Neuronal stem cell (in vitro differentiated cells): Measurements from ENCODE around the gene ABHD14A. TPM values are rescaled to one million over a fixed set of nuclear protein-coding genes. Genes with fewer than 3 reads are reported as not detected.
A peak's percentile ranks its signal among the peaks of the same experiment; 100 is the strongest.

Experiments
- DNase-seq: peaks from one replicate; pipeline ENCODE4 v3.0.0-alpha.2; 2013; ENCODE audit warnings: low spot score
- H2AFZ ChIP-seq: one replicate; pipeline ENCODE4 v1.6.1; 2013; ENCODE audit warnings: mild to moderate bottlenecking, low read length, inconsistent platforms
- H2AK5ac ChIP-seq: 2 replicates; pipeline ENCODE4 v1.6.1; 2013; ENCODE audit warnings: low read depth, mild to moderate bottlenecking, inconsistent platforms, low read length, moderate library complexity, mixed read lengths
- H2BK120ac ChIP-seq: 2 replicates; pipeline ENCODE4 v1.6.1; 2013; ENCODE audit warnings: low read depth, mild to moderate bottlenecking, inconsistent platforms, low read length, moderate library complexity, mixed read lengths
- H2BK12ac ChIP-seq: one replicate; pipeline ENCODE4 v1.6.1; 2013; ENCODE audit warnings: low read length, inconsistent platforms
- H2BK15ac ChIP-seq: 2 replicates; pipeline ENCODE4 v1.6.1; 2013; ENCODE audit warnings: mild to moderate bottlenecking, low read length, inconsistent platforms, mixed read lengths
- H2BK5ac ChIP-seq: one replicate; pipeline ENCODE4 v1.6.1; 2013; ENCODE audit warnings: inconsistent platforms, mild to moderate bottlenecking, low read length, moderate library complexity
- H3K14ac ChIP-seq: one replicate; pipeline ENCODE4 v1.6.1; 2013; ENCODE audit warnings: low read length, inconsistent platforms
- H3K18ac ChIP-seq: 2 replicates; pipeline ENCODE4 v1.6.1; 2013; ENCODE audit warnings: low read length, inconsistent platforms
- H3K23ac ChIP-seq: 2 replicates; pipeline ENCODE4 v1.6.1; 2013; ENCODE audit warnings: low read depth, mild to moderate bottlenecking, mixed read lengths, low read length, inconsistent platforms; ENCODE audit not compliant: poor library complexity
- H3K27ac ChIP-seq: replicated peaks from 3 replicates; pipeline ENCODE4 v1.5.1; 2013; ENCODE audit warnings: low read length, inconsistent platforms
- H3K27me3 ChIP-seq, 3 experiments: 2 replicates each; pipeline ENCODE4 v1.6.1; 2013; ENCODE audit warnings: low read length in 3 of 3, mild to moderate bottlenecking in 2 of 3, inconsistent platforms in 1 of 3, low read depth in 1 of 3, mixed read lengths in 1 of 3, moderate library complexity in 1 of 3; ENCODE audit not compliant: control insufficient read depth in 3 of 3, insufficient read depth in 3 of 3
- H3K36me3 ChIP-seq, 2 donors: replicated peaks in 1 of 2; 2 replicates each; pipeline ENCODE4 v1.6.1; 2013; ENCODE audit warnings: low read length in 2 of 2; ENCODE audit not compliant: control insufficient read depth in 2 of 2, insufficient read depth in 2 of 2
- H3K4ac ChIP-seq: 2 replicates; pipeline ENCODE4 v1.6.1; 2013; ENCODE audit warnings: inconsistent platforms, mild to moderate bottlenecking, low read length, moderate library complexity
- H3K4me1 ChIP-seq, 2 donors: 1 replicate in 1 of 2; 2 replicates in 1 of 2; pipeline ENCODE4 v1.6.1; 2013; ENCODE audit warnings: low read length in 2 of 2, low read depth in 1 of 2; ENCODE audit not compliant: control insufficient read depth in 2 of 2, insufficient read depth in 1 of 2
- H3K4me2 ChIP-seq: one replicate; pipeline ENCODE4 v1.6.1; 2013; ENCODE audit warnings: mild to moderate bottlenecking, low read length, inconsistent platforms; ENCODE audit not compliant: insufficient read depth, poor library complexity, severe bottlenecking
- H3K4me3 ChIP-seq, 2 donors: 2 replicates each; pipeline ENCODE4 v1.5.1; 2013; ENCODE audit warnings: low read length in 2 of 2, mild to moderate bottlenecking in 2 of 2, inconsistent platforms in 1 of 2, moderate library complexity in 1 of 2
- H3K79me1 ChIP-seq: one replicate; pipeline ENCODE4 v1.6.1; 2013; ENCODE audit warnings: low read depth, mild to moderate bottlenecking, inconsistent platforms, low read length, moderate library complexity
- H3K9ac ChIP-seq: one replicate; pipeline ENCODE4 v1.6.1; 2013; ENCODE audit warnings: mild to moderate bottlenecking, low read depth, low read length, inconsistent platforms; ENCODE audit not compliant: poor library complexity
- H3K9me3 ChIP-seq, 2 donors: replicated peaks in 1 of 2; 2 replicates each; pipeline versions ENCODE3 to v1.6.1; 2013; ENCODE audit warnings: low read length in 2 of 2, mild to moderate bottlenecking in 2 of 2, inconsistent platforms in 1 of 2, low read depth in 1 of 2, mixed read lengths in 1 of 2, moderate library complexity in 1 of 2; ENCODE audit not compliant: control insufficient read depth in 2 of 2, insufficient read depth in 1 of 2
- H4K8ac ChIP-seq: one replicate; pipeline ENCODE4 v1.6.1; 2013; ENCODE audit warnings: low read depth, mild to moderate bottlenecking, inconsistent platforms, low read length, moderate library complexity
- H4K91ac ChIP-seq: one replicate; pipeline ENCODE4 v1.6.1; 2013; ENCODE audit warnings: low read length, low read depth, mild to moderate bottlenecking, inconsistent platforms; ENCODE audit not compliant: poor library complexity
- WGBS, 2 donors: extraction: QIAGEN DNeasy Blood & Tissue Kit; methylation state at CpG; one replicate each; pipeline ENCODE4 v1.1.7; 2013; ENCODE audit warnings: missing lambda C conversion rate in 2 of 2, mixed read lengths in 1 of 2; ENCODE audit not compliant: insufficient read length in 2 of 2, insufficient replicate concordance in 1 of 2; ENCODE audit errors: extremely low coverage in 2 of 2; 5-methylcytosine and 5-hydroxymethylcytosine counted together
- small RNA-seq: library from polyadenylated mRNA; stranded (forward); fragments of <200 nt; extraction: miRNeasy Mini kit (QIAGEN cat#:217004); gene quantifications from one replicate; pipeline ENCODE3, GENCODE V24; 2013; ENCODE audit not compliant: insufficient read depth

The ABHD14A gene

DNA sequence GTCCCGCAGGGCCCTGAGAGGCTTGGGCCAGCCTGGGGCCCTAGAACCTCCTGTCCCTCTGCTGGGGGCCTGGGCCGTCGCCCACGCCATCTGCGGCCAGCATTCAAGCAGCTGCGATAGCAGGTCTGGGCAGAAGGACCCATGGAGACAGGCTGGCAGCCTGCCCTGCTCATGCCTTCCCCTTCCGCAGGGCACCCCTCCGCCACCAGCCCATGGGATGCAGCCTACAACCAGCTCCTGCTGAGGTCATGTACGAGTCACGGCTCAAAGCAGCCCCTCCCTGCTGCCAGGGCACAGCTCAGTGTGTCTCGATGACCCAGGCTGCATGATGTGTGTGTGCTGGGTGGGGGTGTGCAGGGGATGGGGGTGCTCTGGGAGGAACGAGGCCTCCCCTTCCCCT is 53.7 kb downstream of the ABHD14A start:
- Histone ChIP-seq H3K4me1 (peaks cover 20 to 26% of the 10 kb centered on the region in 2 donors), H3K27ac (no peak overlapping the region), H3K36me3 (no peaks in the 10 kb centered on the region), H3K9ac (peak overlapping the region; percentile 70), H3K23ac (peak overlapping the region; percentile 57), H4K8ac (no peak overlapping the region), H3K79me1 (no peaks in the 10 kb centered on the region), H3K4me2 (no peak overlapping the region), H2BK120ac (no peak overlapping the region), H3K4ac (peak overlapping the region; percentile 39), H2BK5ac (no peak overlapping the region), H3K4me3 (no peak overlapping the region), H2BK12ac (peak overlapping the region; percentile 93), H2AFZ (no peak overlapping the region), H4K91ac (no peak overlapping the region), H3K9me3 (no peaks in the 10 kb centered on the region), H3K18ac (peak overlapping the region; percentile 79), H2AK5ac (peak overlapping the region; percentile 95), H3K27me3 (peaks cover 0 to 12% (median 0%) of the 10 kb centered on the region in 3 experiments), H3K14ac (peak overlapping the region; percentile 1), H2BK15ac (no peak overlapping the region)
- DNase-seq: no peak
- WGBS, 2 donors: no CpG with 5 or more reads among the region's 12 CpGs

DNA sequence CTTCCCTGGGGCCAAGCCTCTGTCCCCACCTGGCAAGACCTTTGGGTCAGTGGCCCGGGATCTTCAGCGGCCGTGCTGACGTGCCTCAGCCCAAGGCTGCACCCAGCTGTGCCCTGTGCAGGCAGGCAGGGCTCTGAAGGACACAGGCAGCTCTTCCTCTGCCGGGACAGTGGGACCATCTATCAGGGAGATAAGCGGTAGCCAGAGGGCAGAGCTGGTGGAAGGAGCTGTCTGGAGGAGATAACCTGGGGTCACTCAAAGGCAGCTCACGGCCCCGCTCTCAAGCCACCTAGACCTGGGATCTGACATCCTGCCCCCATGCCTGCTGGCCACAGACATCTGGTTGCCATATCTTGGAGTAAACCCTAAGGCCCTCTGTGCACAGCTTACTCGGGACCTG is 54.2 kb downstream of the ABHD14A start:
- H3K79me1 ChIP-seq: no peaks in the 10 kb centered on the region
- H3K4ac ChIP-seq: no peak overlapping the region
- peaks cover 15 to 24% of the 10 kb centered on the region in 2 donors for H3K4me1 ChIP-seq
- peak overlapping the region; percentile 38 for H3K18ac ChIP-seq
- no peak overlapping the region for H4K8ac ChIP-seq
- H2BK120ac ChIP-seq: peak overlapping the region; percentile 23
- H2BK5ac ChIP-seq: no peak overlapping the region
- H2AFZ ChIP-seq: no peak overlapping the region
- H3K4me2 ChIP-seq: no peak overlapping the region
- no peak overlapping the region for H4K91ac ChIP-seq
- H3K4me3 ChIP-seq: no peak overlapping the region
- H3K23ac ChIP-seq: no peak overlapping the region
- H3K36me3 ChIP-seq: no peaks in the 10 kb centered on the region
- no peak for DNase-seq
- no peaks in the 10 kb centered on the region for H3K9me3 ChIP-seq
- H2BK15ac ChIP-seq: peak overlapping the region; percentile 82
- no CpG with 5 or more reads among the region's 9 CpGs for whole genome bisulfite sequencing, 2 donors
- H3K9ac ChIP-seq: no peak overlapping the region
- H3K14ac ChIP-seq: no peak overlapping the region
- H3K27me3 ChIP-seq: peaks cover 0 to 12% (median 0%) of the 10 kb centered on the region in 3 experiments
- H3K27ac ChIP-seq: no peak overlapping the region
- peak overlapping the region; percentile 93 for H2BK12ac ChIP-seq
- peak overlapping the region; percentile 95 for H2AK5ac ChIP-seq

DNA sequence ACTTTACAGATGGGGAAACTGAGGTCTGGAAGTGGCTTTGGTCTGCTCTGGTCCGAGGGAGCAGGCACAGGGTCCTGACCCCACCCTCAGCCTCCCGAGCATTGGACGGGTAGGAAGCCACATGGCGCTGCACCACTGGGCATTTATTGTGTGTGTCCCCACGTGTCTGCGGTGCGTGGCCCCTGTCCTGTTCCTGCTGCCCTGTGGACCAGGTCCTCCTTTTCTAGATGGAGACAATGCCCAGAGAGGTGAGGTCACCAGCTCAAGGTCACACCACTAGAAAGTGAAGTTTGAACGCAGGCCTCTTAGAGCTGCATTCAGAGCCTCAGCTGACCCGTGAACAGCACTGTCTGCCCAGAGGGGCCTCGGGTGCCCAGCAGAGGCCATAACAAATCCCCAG is 54.7 kb downstream of the ABHD14A start:
- peak overlapping the region; percentile 95 for H2AK5ac ChIP-seq
- no peaks in the 10 kb centered on the region for H3K79me1 ChIP-seq
- H2AFZ ChIP-seq: no peak overlapping the region
- H3K4ac ChIP-seq: no peak overlapping the region
- no peak overlapping the region for H3K23ac ChIP-seq
- DNase-seq: no peak
- no peak overlapping the region for H4K8ac ChIP-seq
- peaks cover 0 to 13% (median 0%) of the 10 kb centered on the region in 3 experiments for H3K27me3 ChIP-seq
- peak overlapping the region in 1 of 2 donors; percentile 13 for H3K4me3 ChIP-seq
- H3K9ac ChIP-seq: no peak overlapping the region
- H2BK15ac ChIP-seq: peak overlapping the region; percentile 82
- H3K14ac ChIP-seq: peak overlapping the region; percentile 66
- H3K4me2 ChIP-seq: no peak overlapping the region
- no peak overlapping the region for H4K91ac ChIP-seq
- H3K9me3 ChIP-seq: no peaks in the 10 kb centered on the region
- H3K4me1 ChIP-seq: peaks cover 10 to 22% of the 10 kb centered on the region in 2 donors
- peak overlapping the region; percentile 93 for H2BK12ac ChIP-seq
- H3K27ac ChIP-seq: no peak overlapping the region
- H3K36me3 ChIP-seq: no peaks in the 10 kb centered on the region
- H2BK5ac ChIP-seq: no peak overlapping the region
- peak overlapping the region; percentile 23 for H2BK120ac ChIP-seq
- WGBS, 2 donors: no CpG with 5 or more reads among the region's 10 CpGs
- H3K18ac ChIP-seq: peak overlapping the region; percentile 32

Small RNA genes within 50 kb of the gene (small RNA-seq; reads per million reads assigned to genes)
- gene AC115284.1: not detected
